ENCODE measurements around the gene DDI1.

DNA sequence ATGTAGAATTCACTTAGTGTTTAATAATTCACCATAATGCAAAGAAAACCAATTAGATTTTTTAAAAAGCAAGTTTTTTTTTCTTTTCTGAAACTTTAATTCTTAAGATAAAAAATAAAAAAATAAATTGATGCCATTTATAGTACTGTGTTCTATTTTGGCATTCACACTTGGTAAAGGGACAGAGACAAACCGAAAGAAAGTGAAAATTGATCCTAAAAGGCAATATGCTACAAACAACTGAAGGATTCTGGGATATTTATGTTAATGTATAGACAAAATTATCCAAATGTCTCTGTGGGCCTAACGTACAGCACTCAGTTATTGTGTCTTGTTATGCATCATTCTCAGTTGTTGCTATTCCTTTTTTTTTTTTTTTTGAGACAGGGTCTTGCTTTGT lies 41.9 kb upstream of the DDI1 start:
- TF ChIP-seq FOXP1 (IDR thresholded peaks at IDR 0.05) (no peak), FOXP1 (CRISPR knock-in tag; IDR thresholded peaks at IDR 0.05) (no peak), STAG1 (CRISPR knock-in tag; IDR thresholded peaks at IDR 0.05) (no peak), POLR2AphosphoS5 (IDR thresholded peaks at IDR 0.05; ENCODE audit: low read depth, low read length) (no peak), ZNF33A (CRISPR knock-in tag; IDR thresholded peaks at IDR 0.05; ENCODE audit: borderline replicate concordance) (no peak), ETV6 (CRISPR knock-in tag; conservative IDR thresholded peaks at IDR 0.05) (no peak), KAT2B (IDR thresholded peaks at IDR 0.05; ENCODE audit: borderline replicate concordance, low read depth, low read length) (no peak), SIN3A (IDR thresholded peaks at IDR 0.05; ENCODE audit: borderline replicate concordance, low read depth, low read length) (no peak)
- TF ChIP-seq, protein P1, sequence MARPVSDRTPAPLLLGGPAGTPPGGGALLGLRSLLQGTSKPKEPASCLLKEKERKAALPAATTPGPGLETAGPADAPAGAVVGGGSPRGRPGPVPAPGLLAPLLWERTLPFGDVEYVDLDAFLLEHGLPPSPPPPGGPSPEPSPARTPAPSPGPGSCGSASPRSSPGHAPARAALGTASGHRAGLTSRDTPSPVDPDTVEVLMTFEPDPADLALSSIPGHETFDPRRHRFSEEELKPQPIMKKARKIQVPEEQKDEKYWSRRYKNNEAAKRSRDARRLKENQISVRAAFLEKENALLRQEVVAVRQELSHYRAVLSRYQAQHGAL (CRISPR knock-in tag; IDR thresholded peaks at IDR 0.05; ENCODE audit: not compliant biosample characterization), result no peak
